Skeletal muscle satellite cell (primary cell): ENCODE data around the gene TIPRL.
A peak's percentile ranks its signal among the peaks of the same experiment; 100 is the strongest.

Source experiments
- H3K27me3 ChIP-seq: 2 replicates; pipeline ENCODE4 v1.7.0; 2013; ENCODE audit warnings: low read length; ENCODE audit not compliant: control insufficient read depth, insufficient read depth
- H3K36me3 ChIP-seq: 2 replicates; pipeline ENCODE4 v1.7.0; 2013; ENCODE audit warnings: mild to moderate bottlenecking, control low read depth, low read length; ENCODE audit not compliant: insufficient read depth
- H3K4me1 ChIP-seq: 2 replicates; pipeline ENCODE4 v1.7.0; 2013; ENCODE audit warnings: low read length; ENCODE audit not compliant: control insufficient read depth, insufficient read depth
- H3K4me2 ChIP-seq: 2 replicates; pipeline ENCODE4 v1.7.0; 2013; ENCODE audit warnings: mild to moderate bottlenecking, low read length
- H3K4me3 ChIP-seq: 2 replicates; pipeline ENCODE4 v1.7.0; 2013; ENCODE audit warnings: low read length
- H3K9ac ChIP-seq: 2 replicates; pipeline ENCODE4 v1.7.0; 2013; ENCODE audit warnings: mild to moderate bottlenecking, low read depth, low read length, moderate library complexity
- H3K9me3 ChIP-seq: replicated peaks from 2 replicates; pipeline ENCODE4 v1.7.0; 2013; ENCODE audit warnings: mild to moderate bottlenecking, control low read depth, low read length

TIPRL gene

GRCh38 chr1:168220470-168220871 is 41.7 kb downstream of the TIPRL start:
- no peaks in the 10 kb centered on the region for H3K4me1 ChIP-seq
- H3K9me3 ChIP-seq: no peaks in the 10 kb centered on the region
- H3K4me3 ChIP-seq: no peak overlapping the region
- no peak overlapping the region for H3K4me2 ChIP-seq
- H3K36me3 ChIP-seq: no peaks in the 10 kb centered on the region
- no peak overlapping the region for H3K9ac ChIP-seq
- no peaks in the 10 kb centered on the region for H3K27me3 ChIP-seq

- no peak overlapping the region for H3K4me3 ChIP-seq
- no peak overlapping the region for H3K9ac ChIP-seq
- H3K27me3 ChIP-seq: no peaks in the 10 kb centered on the region
- H3K9me3 ChIP-seq: no peaks in the 10 kb centered on the region
- no peak overlapping the region for H3K4me2 ChIP-seq
- H3K36me3 ChIP-seq: no peaks in the 10 kb centered on the region
- H3K4me1 ChIP-seq: no peaks in the 10 kb centered on the region
Measured at GRCh38 chr1:168221275-168221674, 42.5 kb downstream of the TIPRL start.

GRCh38 chr1:168223261-168223660 is 44.5 kb downstream of the TIPRL start:
- Histone ChIP-seq H3K36me3 (no peaks in the 10 kb centered on the region), H3K9ac (no peak overlapping the region), H3K9me3 (no peaks in the 10 kb centered on the region), H3K27me3 (no peaks in the 10 kb centered on the region), H3K4me3 (no peak overlapping the region), H3K4me1 (peaks cover 15% of the 10 kb centered on the region), H3K4me2 (no peak overlapping the region)

DNA sequence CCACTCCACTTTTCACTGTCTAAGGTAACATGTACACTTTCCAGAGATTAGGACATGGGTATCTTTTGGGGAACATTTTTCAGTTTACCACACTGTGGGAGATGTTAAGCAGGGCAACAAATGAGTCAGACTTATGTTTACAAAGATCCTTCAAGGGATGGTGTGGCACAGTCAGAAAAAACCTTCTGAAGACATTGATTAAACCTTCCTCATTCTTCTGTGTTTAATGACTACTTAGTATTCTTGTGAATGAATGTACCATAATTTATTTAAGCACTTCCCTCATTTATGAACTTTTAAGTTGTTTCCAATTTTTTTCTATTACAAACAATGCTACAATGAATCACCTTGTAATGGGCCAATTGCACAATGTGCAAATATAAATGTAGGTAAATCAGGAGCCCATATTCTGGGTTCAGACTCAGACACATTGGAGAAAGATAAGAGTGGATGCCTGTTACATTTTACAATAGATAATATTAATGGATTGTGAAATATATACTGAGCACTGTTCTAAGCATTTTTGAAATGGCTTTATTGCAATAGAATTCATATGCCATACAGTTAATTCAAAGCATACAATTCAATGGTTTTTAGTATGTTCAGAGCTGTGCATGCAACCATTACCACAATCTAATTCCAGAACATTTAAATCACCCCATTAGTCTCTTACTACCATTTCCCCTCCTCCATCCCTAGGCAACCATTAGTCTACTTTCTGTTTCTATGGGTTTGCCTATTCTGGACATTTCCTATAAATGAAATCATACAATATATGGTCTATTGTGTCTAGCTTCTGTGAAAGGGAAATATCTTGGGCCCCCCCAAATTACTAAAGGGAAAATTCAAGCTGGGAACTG is 45.1 kb downstream of the TIPRL start:
- no peaks in the 10 kb centered on the region for H3K36me3 ChIP-seq

GRCh38 chr1:168224991-168225390 is 46.2 kb downstream of the TIPRL start:
- peaks cover 8% of the 10 kb centered on the region for H3K36me3 ChIP-seq
- no peaks in the 10 kb centered on the region for H3K9me3 ChIP-seq
- H3K4me1 ChIP-seq: peaks cover 23% of the 10 kb centered on the region
- no peak overlapping the region for H3K9ac ChIP-seq
- H3K4me3 ChIP-seq: no peak overlapping the region
- H3K4me2 ChIP-seq: peak overlapping the region; percentile 79
- no peaks in the 10 kb centered on the region for H3K27me3 ChIP-seq

More for the DNA sequence above, 45.1 kb downstream of the TIPRL start:
- no peaks in the 10 kb centered on the region for H3K27me3 ChIP-seq
- no peak overlapping the region for H3K9ac ChIP-seq
- no peak overlapping the region for H3K4me2 ChIP-seq
- peaks cover 21% of the 10 kb centered on the region for H3K4me1 ChIP-seq
- no peaks in the 10 kb centered on the region for H3K9me3 ChIP-seq
- H3K4me3 ChIP-seq: no peak overlapping the region

GRCh38 chr1:168225476-168226190 is 46.9 kb downstream of the TIPRL start, which contains the start of gene SFT2D2:
Gene SFT2D2 (plus strand): TSS chr1:168226004. CDS start chr1:168226080, 76 bp downstream.
- H3K4me1 ChIP-seq: peaks cover 23% of the 10 kb centered on the region
- no peaks in the 10 kb centered on the region for H3K9me3 ChIP-seq
- H3K9ac ChIP-seq: peak within 1 kb of the TSS; percentile 96
- peak within 1 kb of the TSS; percentile 96 for H3K4me3 ChIP-seq
- no peaks in the 10 kb centered on the region for H3K27me3 ChIP-seq
- H3K4me2 ChIP-seq: peak within 1 kb of the TSS; percentile 79
- peaks cover 8% of the 10 kb centered on the region for H3K36me3 ChIP-seq

DNA sequence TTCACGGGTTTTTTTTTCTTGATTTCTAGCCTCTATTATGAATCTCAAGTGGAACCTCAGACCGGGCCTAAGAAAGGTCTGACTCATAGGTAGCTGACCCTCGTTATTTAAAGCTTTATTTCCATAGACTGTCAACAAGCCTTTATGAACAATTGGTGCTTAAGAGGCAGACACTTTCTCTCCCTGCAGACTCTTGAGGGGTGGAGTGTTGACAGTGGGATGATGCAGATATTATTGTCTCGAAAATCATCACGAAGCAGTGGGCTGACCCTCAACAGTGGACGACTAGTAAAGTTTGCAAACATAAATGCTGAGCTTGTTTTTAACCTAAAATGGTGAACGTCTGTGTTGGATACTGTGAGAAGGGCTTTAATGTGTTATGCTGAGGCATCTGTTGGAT is 48.9 kb downstream of the TIPRL start:
- Histone ChIP-seq H3K4me3 (peak overlapping the region; percentile 34), H3K4me1 (peaks cover 23% of the 10 kb centered on the region), H3K4me2 (peak overlapping the region; percentile 79), H3K9ac (peak overlapping the region; percentile 96), H3K27me3 (no peaks in the 10 kb centered on the region), H3K9me3 (no peaks in the 10 kb centered on the region), H3K36me3 (peaks cover 26% of the 10 kb centered on the region)

DNA sequence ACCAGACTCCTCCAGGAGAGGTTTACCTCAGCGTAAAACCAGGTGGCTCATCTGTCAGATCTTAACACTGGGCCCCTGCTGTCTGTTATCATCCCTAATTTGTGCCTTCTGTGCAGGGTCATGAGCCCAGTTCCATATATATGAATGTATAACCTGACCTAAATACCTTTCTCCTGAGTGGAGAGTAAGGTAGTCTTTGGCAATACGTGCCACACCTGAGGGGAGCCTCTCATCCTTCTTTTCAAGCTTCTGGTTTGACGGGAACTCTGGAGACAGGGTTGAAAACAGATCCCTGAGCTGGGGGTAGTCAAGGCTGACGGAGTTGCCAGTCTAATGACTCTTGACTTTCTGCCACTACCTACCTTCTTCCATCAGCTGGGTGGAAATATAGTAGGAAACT is 51.1 kb downstream of the TIPRL start:
- Histone ChIP-seq H3K9me3 (no peaks in the 10 kb centered on the region), H3K4me3 (no peak overlapping the region), H3K4me2 (no peak overlapping the region), H3K4me1 (peaks cover 23% of the 10 kb centered on the region), H3K27me3 (no peaks in the 10 kb centered on the region), H3K36me3 (peaks cover 46% of the 10 kb centered on the region), H3K9ac (no peak overlapping the region)

- no peak overlapping the region for H3K9ac ChIP-seq
- H3K9me3 ChIP-seq: no peaks in the 10 kb centered on the region
- H3K36me3 ChIP-seq: peaks cover 54% of the 10 kb centered on the region
- H3K4me2 ChIP-seq: no peak overlapping the region
- no peaks in the 10 kb centered on the region for H3K27me3 ChIP-seq
- no peak overlapping the region for H3K4me3 ChIP-seq
- peaks cover 27% of the 10 kb centered on the region for H3K4me1 ChIP-seq
Measured at GRCh38 chr1:168230709-168231108, 51.9 kb downstream of the TIPRL start.

- Histone ChIP-seq H3K36me3 (peaks cover 81% of the 10 kb centered on the region), H3K9me3 (no peaks in the 10 kb centered on the region), H3K27me3 (no peaks in the 10 kb centered on the region), H3K4me3 (no peak overlapping the region), H3K4me2 (no peak overlapping the region), H3K4me1 (peaks cover 3% of the 10 kb centered on the region), H3K9ac (no peak overlapping the region)
Measured at GRCh38 chr1:168234846-168235547, 56.2 kb downstream of the TIPRL start.

DNA sequence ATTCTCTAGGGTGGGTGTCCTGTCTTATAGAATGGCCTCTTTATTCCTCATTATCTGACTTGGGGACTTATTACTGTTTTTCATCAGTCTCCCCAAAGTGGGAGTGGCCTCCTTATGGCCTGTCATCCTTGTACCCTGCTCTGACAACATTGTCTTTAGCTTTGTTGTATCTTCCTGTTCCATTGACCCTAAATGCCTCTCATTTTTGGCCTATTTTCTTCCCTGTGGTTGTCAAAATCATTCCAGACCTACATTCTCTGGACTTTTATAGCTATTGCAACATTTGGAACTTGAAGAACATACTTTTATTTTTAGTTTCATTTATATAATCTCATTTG is 56.8 kb downstream of the TIPRL start:
- H3K4me2 ChIP-seq: no peak overlapping the region
- peaks cover 3% of the 10 kb centered on the region for H3K4me1 ChIP-seq
- H3K36me3 ChIP-seq: peaks cover 86% of the 10 kb centered on the region

More for the DNA sequence above, 56.8 kb downstream of the TIPRL start:
- Histone ChIP-seq H3K27me3 (no peaks in the 10 kb centered on the region), H3K9ac (no peak overlapping the region), H3K9me3 (no peaks in the 10 kb centered on the region), H3K4me3 (no peak overlapping the region)
